Mesothelial cell of epicardium (in vitro differentiated cells): ENCODE results near the gene NAPB. TPM values are rescaled to one million over a fixed set of nuclear protein-coding genes. Genes with fewer than 3 reads are reported as not detected.
A peak's percentile ranks its signal among the peaks of the same experiment; 100 is the strongest.

ENCODE experiments used
- DNase-seq, 2 experiments: peaks; one replicate each; pipeline ENCODE4 v3.0.0; 2021; ENCODE audit warnings: low spot score in 2 of 2; ENCODE audit not compliant: unreplicated experiment in 2 of 2
- H3K27ac Mint-ChIP-seq: 2 replicates; pipeline ENCODE4 v1.8.0; 2021; ENCODE audit warnings: mixed read lengths
- H3K27me3 Mint-ChIP-seq: 2 replicates; pipeline ENCODE4 v1.8.0; 2021; ENCODE audit warnings: low read depth, mixed read lengths
- H3K36me3 Mint-ChIP-seq: 2 replicates; pipeline ENCODE4 v1.8.0; 2021; ENCODE audit warnings: mixed read lengths
- H3K4me1 Mint-ChIP-seq: 2 replicates; pipeline ENCODE4 v1.8.0; 2021; ENCODE audit warnings: mixed read lengths
- H3K4me3 Mint-ChIP-seq: 2 replicates; pipeline ENCODE4 v1.8.0; 2021; ENCODE audit warnings: mild to moderate bottlenecking, moderate library complexity, mixed read lengths
- H3K9me3 Mint-ChIP-seq: 2 replicates; pipeline ENCODE4 v1.8.0; 2021; ENCODE audit warnings: mixed read lengths
- CTCF ChIP-seq: fragments of 200-600 bp; sonication (generic); IDR thresholded peaks from one replicate; pipeline ENCODE4 v1.5.0; 2021; ENCODE audit warnings: antibody characterized with exemption; ENCODE audit not compliant: unreplicated experiment
- total RNA-seq: library from RNA; stranded (reverse); gene quantifications from 3 replicates; pipeline ENCODE4 v1.2.1, GENCODE V29; 2021

The NAPB gene
- total RNA-seq, 1 donor from 2014 or later: 18.0 TPM

DNA sequence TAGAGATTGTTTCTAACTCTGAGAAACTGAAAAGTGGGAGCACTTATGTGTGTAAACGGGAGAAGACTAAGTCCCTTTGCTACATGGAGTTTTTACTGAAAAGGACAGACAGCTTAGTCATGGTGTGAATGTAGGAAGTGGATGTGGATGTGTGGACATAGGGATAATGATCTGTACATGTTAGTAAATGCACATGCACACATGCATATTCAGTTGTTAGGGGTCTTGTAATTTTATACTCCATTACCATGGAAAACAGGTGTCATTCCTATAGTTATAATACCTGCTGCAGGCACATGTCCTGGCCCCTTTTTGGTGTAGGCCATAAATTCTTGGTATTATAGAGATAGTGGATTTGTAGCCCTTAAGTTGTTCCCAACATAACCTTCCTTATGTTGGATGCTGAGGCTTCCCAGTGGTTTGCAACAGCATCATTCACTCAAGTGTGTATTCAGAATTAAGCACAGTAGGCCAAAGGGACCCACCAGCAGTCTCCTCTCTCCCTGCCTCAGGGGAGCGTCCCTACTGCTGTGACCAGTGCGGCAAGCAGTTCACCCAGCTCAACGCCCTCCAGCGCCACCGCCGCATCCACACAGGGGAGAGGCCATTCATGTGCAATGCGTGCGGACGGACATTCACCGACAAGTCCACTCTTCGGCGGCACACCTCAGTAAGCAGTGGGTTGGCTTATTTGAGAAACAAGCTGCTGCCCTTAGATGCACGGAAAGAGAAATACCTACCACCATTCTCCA lies 52.0 kb downstream of the NAPB start:
- Mint-ChIP-seq H3K4me1 (peaks cover 26% of the 10 kb centered on the region), H3K36me3 (peaks cover 36% of the 10 kb centered on the region), H3K27me3 (no peaks in the 10 kb centered on the region), H3K9me3 (no peaks in the 10 kb centered on the region), H3K27ac (peak overlapping the region; percentile 64), H3K4me3 (no peak overlapping the region)
- no peak for DNase-seq
- TF ChIP-seq CTCF: no peak

GRCh38 chr20:23368316-23369071 lies 52.8 kb downstream of the NAPB start:
- Mint-ChIP-seq H3K36me3 (peaks cover 29% of the 10 kb centered on the region), H3K27ac (peak overlapping the region; percentile 64), H3K27me3 (no peaks in the 10 kb centered on the region), H3K4me1 (peaks cover 32% of the 10 kb centered on the region), H3K4me3 (no peak overlapping the region), H3K9me3 (no peaks in the 10 kb centered on the region)
- DNase-seq: no peak
- no peak for TF ChIP-seq CTCF

DNA sequence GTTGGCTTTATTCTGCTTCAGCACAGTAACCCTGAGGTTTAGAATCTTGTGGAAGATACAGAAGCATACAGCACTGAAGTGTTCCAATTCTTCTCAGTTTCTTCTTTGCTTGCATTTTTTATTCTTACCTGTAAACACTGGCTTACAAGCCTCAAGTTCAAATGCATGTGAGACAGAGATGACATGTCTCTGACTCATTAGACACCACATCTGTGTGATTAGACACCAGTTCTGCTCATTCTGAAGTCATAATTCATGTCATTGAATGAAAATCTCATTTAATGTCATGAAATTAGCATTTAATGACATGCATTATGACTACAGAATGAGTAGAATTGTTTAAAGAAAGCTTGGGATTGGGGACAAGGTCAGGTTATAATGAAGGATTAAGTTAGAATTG lies 53.5 kb downstream of the NAPB start:
- Mint-ChIP-seq H3K4me3 (no peak overlapping the region), H3K27me3 (no peaks in the 10 kb centered on the region), H3K27ac (peak overlapping the region; percentile 61), H3K4me1 (peaks cover 39% of the 10 kb centered on the region), H3K9me3 (no peaks in the 10 kb centered on the region), H3K36me3 (peaks cover 27% of the 10 kb centered on the region)
- no peak for TF ChIP-seq CTCF
- no peak for DNase-seq

- Mint-ChIP-seq H3K4me1 (peaks cover 42% of the 10 kb centered on the region), H3K27me3 (no peaks in the 10 kb centered on the region), H3K9me3 (no peaks in the 10 kb centered on the region), H3K36me3 (peaks cover 21% of the 10 kb centered on the region), H3K4me3 (no peak overlapping the region), H3K27ac (no peak overlapping the region)
- TF ChIP-seq CTCF: no peak
- no peak for DNase-seq
Observed at GRCh38 chr20:23366384-23366783, 54.9 kb downstream of the NAPB start.

DNA sequence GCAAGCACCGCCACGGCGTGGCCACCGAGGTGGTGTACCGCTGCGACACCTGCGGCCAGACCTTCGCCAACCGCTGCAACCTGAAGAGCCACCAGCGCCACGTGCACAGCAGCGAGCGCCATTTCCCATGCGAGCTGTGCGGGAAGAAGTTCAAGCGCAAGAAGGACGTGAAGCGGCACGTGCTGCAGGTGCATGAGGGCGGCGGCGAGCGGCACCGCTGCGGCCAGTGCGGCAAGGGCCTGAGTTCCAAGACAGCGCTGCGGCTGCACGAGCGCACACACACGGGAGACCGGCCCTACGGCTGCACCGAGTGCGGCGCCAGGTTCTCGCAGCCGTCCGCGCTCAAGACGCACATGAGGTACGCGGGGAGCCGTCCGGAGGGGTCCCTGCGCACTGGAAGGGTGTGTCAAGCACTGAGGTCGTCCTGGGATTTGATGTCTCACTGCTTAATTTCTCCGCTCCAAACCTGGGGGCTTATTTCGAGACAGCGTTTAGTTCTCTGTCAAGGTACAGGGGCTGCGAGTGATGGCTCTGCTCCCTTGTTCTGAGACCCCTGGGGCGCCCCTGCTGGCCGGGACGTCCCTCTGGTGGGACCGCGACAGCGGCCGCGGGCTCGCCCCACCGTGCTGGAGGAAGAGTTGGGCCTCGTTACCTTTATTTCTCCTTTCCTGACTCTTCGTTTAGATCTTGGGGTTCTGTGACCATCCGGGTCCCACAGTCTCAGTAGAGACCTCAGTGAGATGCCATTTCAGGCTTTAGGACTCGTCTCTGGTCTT lies 55.7 kb downstream of the NAPB start:
- Mint-ChIP-seq H3K27ac (peak overlapping the region; percentile 45), H3K27me3 (no peaks in the 10 kb centered on the region), H3K4me3 (peak overlapping the region; percentile 4), H3K36me3 (peaks cover 21% of the 10 kb centered on the region), H3K4me1 (peaks cover 49% of the 10 kb centered on the region), H3K9me3 (no peaks in the 10 kb centered on the region)
- no peak for DNase-seq
- no peak for TF ChIP-seq CTCF
